ENCODE measurements around the gene RGS18. TPM values are rescaled to one million over a fixed set of nuclear protein-coding genes. Genes with fewer than 3 reads are reported as not detected.
"Not testable (repeated sequence)": the region's sequence is repeated elsewhere in the genome, so short reads cannot be mapped to it uniquely, and the experiment has no call there.

RGS18 gene
- total and polyA plus RNA-seq, 12 donors, result 0.74 to 8.2 (median 1.7) TPM

DNA sequence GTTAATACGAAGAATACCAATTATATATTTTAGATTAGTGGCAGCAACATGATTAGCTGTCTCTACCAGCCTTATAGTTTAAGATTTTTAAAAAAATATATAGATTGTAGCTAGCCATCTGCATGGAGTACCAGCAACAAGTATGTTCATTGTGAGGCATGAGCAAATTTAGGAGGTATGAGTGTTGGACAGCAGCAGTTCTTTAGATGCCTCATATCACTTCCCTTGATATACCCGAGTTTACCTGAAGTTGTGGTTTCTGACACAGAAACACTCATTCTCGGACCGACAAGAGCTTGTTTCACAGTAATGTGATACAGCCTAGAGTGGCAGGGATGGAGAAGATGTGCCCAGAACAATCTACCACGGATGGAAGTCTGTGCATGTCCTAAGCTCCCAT lies 69.1 kb downstream of the RGS18 start:
- H3K9me3 ChIP-seq (replicated peaks in 1 of 3), result no peaks in the 10 kb centered on the region
- intact Hi-C loops (cut with DNase I), result no loop called here
- no peak overlapping the region for H3K27ac ChIP-seq
- H3K4me3 ChIP-seq, result no peak overlapping the region
- TF ChIP-seq, protein P1, sequence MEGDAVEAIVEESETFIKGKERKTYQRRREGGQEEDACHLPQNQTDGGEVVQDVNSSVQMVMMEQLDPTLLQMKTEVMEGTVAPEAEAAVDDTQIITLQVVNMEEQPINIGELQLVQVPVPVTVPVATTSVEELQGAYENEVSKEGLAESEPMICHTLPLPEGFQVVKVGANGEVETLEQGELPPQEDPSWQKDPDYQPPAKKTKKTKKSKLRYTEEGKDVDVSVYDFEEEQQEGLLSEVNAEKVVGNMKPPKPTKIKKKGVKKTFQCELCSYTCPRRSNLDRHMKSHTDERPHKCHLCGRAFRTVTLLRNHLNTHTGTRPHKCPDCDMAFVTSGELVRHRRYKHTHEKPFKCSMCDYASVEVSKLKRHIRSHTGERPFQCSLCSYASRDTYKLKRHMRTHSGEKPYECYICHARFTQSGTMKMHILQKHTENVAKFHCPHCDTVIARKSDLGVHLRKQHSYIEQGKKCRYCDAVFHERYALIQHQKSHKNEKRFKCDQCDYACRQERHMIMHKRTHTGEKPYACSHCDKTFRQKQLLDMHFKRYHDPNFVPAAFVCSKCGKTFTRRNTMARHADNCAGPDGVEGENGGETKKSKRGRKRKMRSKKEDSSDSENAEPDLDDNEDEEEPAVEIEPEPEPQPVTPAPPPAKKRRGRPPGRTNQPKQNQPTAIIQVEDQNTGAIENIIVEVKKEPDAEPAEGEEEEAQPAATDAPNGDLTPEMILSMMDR (IDR thresholded peaks at IDR 0.05), result no peak
- TF ChIP-seq POLR2A (IDR thresholded peaks at IDR 0.05), result no peak
- no peaks in the 10 kb centered on the region for H3K27me3 ChIP-seq
- H3K36me3 ChIP-seq (replicated peaks in 1 of 2), result no peaks in the 10 kb centered on the region
- H3K4me1 ChIP-seq (replicated peaks in 1 of 2), result no peaks in the 10 kb centered on the region
- 66 to 71% (median 70%) methylated on average over 5 of the region's 5 CpGs for WGBS, 4 donors
- no peak for DNase-seq

DNA sequence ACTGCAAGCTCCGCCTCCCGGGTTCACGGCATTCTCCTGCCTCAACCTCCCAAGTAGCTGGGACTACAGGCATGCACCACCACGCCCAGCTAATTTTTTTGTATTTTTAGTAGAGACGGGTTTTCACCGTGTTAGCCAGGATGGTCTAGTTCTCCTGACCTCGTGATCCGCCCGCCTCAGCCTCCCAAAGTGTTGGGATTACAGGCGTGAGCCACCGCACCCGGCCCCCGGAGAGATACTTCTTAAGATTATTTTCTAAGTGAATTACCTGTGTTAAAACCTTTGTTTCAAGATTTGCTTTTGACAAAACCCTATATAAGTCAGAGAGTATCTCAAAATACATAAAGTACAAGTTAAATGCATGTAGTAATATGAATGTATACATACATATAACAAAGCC lies 69.7 kb downstream of the RGS18 start:
- H3K27me3 ChIP-seq; H3K4me3 ChIP-seq; DNase-seq; H3K9me3 ChIP-seq (replicated peaks in 1 of 3); intact Hi-C loops (cut with DNase I); H3K36me3 ChIP-seq (replicated peaks in 1 of 2); H3K4me1 ChIP-seq (replicated peaks in 1 of 2); H3K27ac ChIP-seq: not testable (repeated sequence)
- 88 to 92% (median 90%) methylated on average over 13 of the region's 13 CpGs for WGBS, 4 donors

DNA sequence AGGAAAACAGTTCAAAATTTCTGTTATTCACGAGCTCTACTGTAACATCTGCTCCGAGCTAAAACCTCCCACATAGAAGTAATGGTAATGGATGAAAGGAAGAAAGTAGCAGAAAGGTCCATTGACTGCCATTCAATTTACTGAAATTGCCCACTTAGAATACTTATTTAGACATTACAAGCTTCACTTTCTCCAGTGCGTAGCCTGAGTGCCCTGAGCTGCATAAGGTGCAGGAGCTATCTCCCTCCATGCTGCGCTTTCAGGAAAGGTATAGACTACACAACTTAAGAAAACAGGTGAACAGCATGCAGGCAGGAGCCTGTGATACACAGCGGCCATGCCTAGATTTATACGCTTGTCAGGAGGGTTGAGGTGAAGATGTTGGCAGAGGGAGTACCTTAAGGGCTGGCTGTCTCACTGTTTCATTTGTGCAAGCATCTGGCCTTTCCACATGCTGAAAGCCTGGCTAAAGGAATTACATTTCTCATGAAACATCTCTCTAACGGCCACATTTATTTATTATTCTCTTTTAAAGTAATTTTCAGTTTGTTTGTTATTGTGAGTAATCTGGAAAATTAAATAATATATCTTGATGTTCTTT lies 74.7 kb downstream of the RGS18 start:
- Histone ChIP-seq H3K27me3 (no peaks in the 10 kb centered on the region), H3K4me3 (no peak overlapping the region), H3K4me1 (replicated peaks in 1 of 2) (no peaks in the 10 kb centered on the region), H3K36me3 (replicated peaks in 1 of 2) (no peaks in the 10 kb centered on the region), H3K9me3 (replicated peaks in 1 of 3) (no peaks in the 10 kb centered on the region), H3K27ac (no peak overlapping the region)
- no peak for TF ChIP-seq POLR2A (IDR thresholded peaks at IDR 0.05)
- TF ChIP-seq, protein P1 (IDR thresholded peaks at IDR 0.05), result no peak
- 71 to 78% (median 76%) methylated on average over 7 of the region's 7 CpGs for WGBS, 4 donors
- DNase-seq, result no peak
- intact Hi-C loops (cut with DNase I), result no loop called here

DNA sequence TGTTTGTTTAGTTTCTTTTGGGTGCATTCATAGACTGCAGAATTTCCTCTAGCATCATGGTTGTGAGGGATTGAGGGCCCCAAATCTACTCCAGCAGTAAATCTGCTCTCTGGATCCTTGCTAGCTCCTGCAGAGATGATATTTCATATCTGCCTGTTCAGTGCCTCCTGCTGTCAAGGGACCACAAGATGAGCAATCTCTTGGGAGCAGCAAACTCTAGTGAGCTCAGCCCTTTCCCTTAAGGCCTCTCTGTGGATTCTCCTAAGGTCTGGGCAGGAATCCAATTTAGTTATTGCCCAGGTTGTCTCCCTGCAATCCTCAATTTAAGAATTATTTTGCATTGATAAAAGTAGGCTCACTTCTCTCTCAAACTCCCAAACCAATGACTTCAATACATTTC lies 76.9 kb downstream of the RGS18 start:
- intact Hi-C loops (cut with DNase I), result no loop called here
- no peak for DNase-seq
- Histone ChIP-seq H3K36me3 (replicated peaks in 1 of 2) (no peaks in the 10 kb centered on the region), H3K4me3 (no peak overlapping the region), H3K27ac (no peak overlapping the region), H3K27me3 (no peaks in the 10 kb centered on the region), H3K4me1 (replicated peaks in 1 of 2) (no peaks in the 10 kb centered on the region), H3K9me3 (replicated peaks in 1 of 3) (no peaks in the 10 kb centered on the region)
- TF ChIP-seq POLR2A (IDR thresholded peaks at IDR 0.05), result no peak
- TF ChIP-seq, protein P1 (IDR thresholded peaks at IDR 0.05), result no peak

Other genes with a start within 250 kb of the RGS18 start
- gene RGS21, start 158.5 kb downstream of the RGS18 start, total RNA-seq, result not detected
- gene RGS21, start 158.5 kb downstream of the RGS18 start, polyA plus RNA-seq, result not detected

All from adrenal gland (tissue), 12 donors.